ENCODE data around the gene CLTRN. TPM values are rescaled to one million over a fixed set of nuclear protein-coding genes. Genes with fewer than 3 reads are reported as not detected.
"Not testable (repeated sequence)": the region's sequence is repeated elsewhere in the genome, so short reads cannot be mapped to it uniquely, and the experiment has no call there.

CLTRN gene, protein sequence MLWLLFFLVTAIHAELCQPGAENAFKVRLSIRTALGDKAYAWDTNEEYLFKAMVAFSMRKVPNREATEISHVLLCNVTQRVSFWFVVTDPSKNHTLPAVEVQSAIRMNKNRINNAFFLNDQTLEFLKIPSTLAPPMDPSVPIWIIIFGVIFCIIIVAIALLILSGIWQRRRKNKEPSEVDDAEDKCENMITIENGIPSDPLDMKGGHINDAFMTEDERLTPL
- under 1 TPM; 0.61 to 0.62 TPM for total RNA-seq

DNA sequence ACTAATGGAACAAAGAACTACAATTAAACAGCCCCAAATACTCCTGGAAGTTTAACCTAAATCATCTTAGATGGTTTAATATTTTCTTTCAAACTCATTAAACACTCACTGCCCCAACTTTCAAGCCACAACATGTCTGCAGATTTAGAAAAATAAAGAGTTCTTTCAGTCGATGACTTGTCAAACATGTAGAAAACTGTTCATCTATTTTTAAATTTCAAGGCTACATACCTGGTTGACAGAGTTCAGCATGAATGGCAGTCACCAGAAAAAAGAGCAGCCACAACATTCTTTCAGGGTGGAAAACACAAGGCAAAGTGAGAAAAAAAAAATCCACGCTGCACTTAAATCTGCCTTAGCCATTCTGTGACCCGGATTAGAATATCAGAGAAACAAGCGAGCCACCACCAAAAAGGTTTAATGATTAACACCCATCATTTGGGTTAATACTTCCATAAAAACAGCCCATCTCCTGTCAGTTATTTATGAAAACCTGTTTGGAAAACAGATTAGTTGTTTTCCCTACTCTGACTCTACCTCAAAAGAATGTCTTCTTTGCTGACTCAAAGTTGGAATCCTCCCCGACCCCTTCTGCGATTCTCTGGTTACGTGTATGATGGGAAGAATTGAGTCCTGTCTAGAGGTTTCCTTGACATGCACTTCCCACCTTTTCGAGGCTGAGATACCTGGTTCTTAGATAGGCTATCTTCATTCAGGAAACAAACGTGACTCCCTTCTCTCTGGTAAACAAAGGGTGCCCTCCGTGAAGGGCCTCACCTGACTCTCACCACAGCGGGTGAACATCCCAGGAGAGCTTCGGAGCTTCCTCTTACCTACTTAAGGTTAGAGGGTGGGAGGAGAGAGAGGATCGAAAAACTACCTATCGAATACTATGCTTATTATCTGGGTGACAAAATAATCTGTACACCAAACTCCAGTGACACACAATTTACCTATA is at the start of gene CLTRN:
CLTRN (minus strand) TSS at position 319 of the 958 bp plus-strand sequence; CDS start at position 289, 30 bp downstream.
- POLR2A ChIA-PET: no interaction called here
- Mint-ChIP-seq H3K27me3 (peaks cover 13% of the 10 kb centered on the region), H3K9me3 (ENCODE audit: low read depth) (no peaks in the 10 kb centered on the region), H3K4me1 (no peaks in the 10 kb centered on the region), H3K4me3 (no peak within 1 kb of the TSS), H3K27ac (no peak within 1 kb of the TSS), H3K36me3 (ENCODE audit: low read depth) (no peaks in the 10 kb centered on the region)
- CTCF ChIA-PET: no interaction called here
- no peak for ATAC-seq
- intact Hi-C loops (cut with DNase I, micrococcal nuclease): no loop called here
- DNase-seq: no peak

DNA sequence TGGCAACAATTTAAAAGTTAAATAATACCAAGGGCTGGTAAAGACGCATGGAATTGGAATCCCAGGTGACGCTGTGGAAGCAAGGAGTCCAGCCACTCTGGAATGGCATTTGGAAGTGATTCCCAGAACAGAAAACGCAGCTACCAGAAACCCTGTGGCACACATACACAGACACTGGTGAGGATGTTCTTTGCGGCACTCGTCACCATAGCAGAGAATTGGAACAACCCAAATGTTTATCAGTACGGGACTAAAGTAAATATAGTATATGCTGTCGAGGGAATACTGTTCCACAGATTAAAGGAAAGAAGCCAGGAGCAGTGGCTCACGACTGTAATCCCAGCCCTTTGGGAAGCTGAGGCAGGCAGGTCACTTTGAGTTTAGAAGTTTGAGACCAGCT is 39.7 kb upstream of the CLTRN start:
- H3K27me3 Mint-ChIP-seq; POLR2A ChIA-PET; ATAC-seq; H3K9me3 Mint-ChIP-seq (ENCODE audit: low read depth); CTCF ChIA-PET; H3K36me3 Mint-ChIP-seq (ENCODE audit: low read depth); intact Hi-C loops (cut with DNase I, micrococcal nuclease); H3K27ac Mint-ChIP-seq; H3K4me3 Mint-ChIP-seq; DNase-seq; H3K4me1 Mint-ChIP-seq: not testable (repeated sequence)

DNA sequence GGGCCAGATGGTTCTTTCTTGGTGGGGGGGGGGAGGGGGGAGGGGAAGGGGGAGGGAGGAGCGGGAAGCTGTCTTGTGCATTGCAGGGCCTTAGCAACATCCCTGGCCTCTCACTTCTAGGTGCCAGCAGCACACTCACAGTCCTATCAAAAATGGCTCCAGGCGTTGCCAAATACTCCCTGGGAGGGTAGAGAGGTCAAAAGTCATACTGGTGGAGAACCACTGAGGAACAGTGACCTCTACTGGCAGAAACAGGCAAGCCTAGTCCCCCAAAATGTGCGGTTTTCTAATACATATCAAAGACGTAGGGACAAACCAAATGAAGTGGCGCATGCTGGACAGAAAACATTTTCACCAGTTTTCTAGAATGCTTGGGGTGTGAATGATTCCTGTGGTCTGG is 39.2 kb upstream of the CLTRN start:
- H3K36me3 Mint-ChIP-seq (ENCODE audit: low read depth); intact Hi-C loops (cut with DNase I, micrococcal nuclease); H3K4me1 Mint-ChIP-seq; H3K27ac Mint-ChIP-seq; POLR2A ChIA-PET; H3K9me3 Mint-ChIP-seq (ENCODE audit: low read depth); H3K4me3 Mint-ChIP-seq; CTCF ChIA-PET; H3K27me3 Mint-ChIP-seq; DNase-seq: not testable (repeated sequence)
- peak; percentile 64 for ATAC-seq

DNA sequence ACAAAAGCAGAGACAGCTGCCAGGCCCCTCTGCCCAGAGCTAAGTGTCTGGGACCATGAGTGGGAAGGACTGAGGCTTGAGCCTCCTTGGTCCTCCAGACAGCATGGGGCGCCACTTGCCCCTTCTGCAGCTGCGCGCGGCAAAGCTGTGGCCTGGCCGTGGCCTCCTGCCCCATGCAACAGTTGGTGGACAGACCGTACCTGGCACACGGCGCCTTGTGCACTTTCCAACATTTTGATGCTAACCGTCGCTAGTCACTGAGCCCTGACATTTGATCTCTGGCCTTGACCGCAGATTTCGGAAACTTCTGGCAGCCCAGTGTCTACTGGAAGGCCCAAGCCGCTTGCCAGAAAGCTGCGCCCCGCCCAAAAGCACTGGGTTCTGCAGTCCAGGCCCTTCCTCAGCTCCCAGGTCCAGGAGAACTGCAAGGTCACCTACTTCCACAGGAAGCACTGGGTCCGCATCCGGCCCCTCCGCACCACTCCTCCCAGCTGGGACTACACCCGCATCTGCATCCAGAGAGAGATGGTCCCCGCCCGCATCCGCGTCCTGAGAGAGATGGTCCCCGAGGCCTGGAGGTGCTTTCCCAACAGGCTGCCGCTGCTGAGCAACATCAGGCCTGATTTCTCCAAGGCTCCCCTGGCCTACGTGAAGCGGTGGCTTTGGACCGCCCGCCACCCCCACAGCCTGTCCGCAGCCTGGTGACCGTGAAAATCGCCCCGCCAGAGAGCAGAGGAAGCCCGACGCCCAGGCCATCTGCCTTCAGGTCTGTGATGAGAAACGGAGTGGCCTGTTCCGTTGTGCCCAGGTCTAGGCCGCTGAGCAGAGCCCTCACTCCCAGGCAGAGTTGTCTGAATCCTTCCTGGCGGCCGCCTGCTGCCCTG is 38.1 kb upstream of the CLTRN start:
- H3K27ac Mint-ChIP-seq: no peak overlapping the region
- no peaks in the 10 kb centered on the region for H3K27me3 Mint-ChIP-seq
- H3K4me1 Mint-ChIP-seq: no peaks in the 10 kb centered on the region
- CTCF ChIA-PET: no interaction called here
- H3K36me3 Mint-ChIP-seq (ENCODE audit: low read depth): peaks cover 3% of the 10 kb centered on the region
- ATAC-seq (no peak), DNase-seq (no peak)
- intact Hi-C loops (cut with DNase I, micrococcal nuclease): no loop called here
- no peaks in the 10 kb centered on the region for H3K9me3 Mint-ChIP-seq (ENCODE audit: low read depth)
- POLR2A ChIA-PET: no interaction called here
- H3K4me3 Mint-ChIP-seq: no peak overlapping the region

DNA sequence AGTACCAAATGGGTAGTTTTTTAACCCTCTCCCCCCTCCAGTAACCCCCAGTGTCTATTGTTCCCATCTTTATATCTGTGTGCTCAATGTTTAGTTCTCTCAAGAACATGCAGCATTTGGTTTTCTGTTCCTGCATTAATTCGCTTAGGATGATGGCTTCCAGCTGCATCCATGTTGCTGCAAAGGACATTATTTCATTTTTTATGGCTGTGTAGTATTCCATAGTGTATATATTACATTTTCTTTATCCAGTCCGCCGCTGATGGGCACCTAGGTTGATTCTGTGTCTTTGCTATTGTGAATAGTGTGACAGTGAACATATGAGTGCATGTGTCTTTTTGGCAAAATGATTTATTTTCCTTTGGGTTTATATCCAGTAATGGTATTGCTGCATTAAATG is 31.9 kb upstream of the CLTRN start:
- CTCF ChIA-PET: no interaction called here
- H3K9me3 Mint-ChIP-seq (ENCODE audit: low read depth): no peaks in the 10 kb centered on the region

DNA sequence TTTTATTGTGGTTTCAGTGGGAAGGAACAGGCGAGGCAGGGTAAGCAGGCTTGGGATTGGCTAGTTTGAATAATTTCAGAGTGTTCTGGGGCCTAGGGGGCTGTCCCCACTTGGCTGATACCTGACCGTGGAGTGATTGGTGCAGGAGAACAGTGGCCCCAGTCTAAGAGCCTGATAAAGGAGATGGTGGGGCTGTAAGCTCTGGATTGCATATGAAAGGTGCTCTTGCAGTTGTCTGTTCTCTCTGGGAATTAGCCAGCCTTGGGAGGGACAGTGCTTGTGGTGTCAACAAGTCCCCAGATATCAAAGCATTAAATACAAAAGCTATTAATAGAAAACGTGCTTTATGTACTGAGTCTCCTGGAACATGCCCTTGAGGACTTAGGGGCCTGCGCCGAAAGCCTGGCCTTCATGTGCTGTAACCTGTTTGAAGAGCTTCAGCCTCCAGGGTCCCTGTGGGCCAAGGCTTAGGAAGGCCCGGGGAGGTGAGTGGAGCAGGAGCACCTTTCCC is 30.4 kb upstream of the CLTRN start:
- no peaks in the 10 kb centered on the region for H3K27me3 Mint-ChIP-seq
- H3K9me3 Mint-ChIP-seq (ENCODE audit: low read depth): no peaks in the 10 kb centered on the region
- intact Hi-C loops (cut with DNase I, micrococcal nuclease): no loop called here
- no peak for ATAC-seq
- H3K36me3 Mint-ChIP-seq (ENCODE audit: low read depth): peaks cover 21% of the 10 kb centered on the region
- DNase-seq: no peak
- no peak overlapping the region for H3K4me3 Mint-ChIP-seq
- peaks cover 3% of the 10 kb centered on the region for H3K4me1 Mint-ChIP-seq
- CTCF ChIA-PET: no interaction called here
- no peak overlapping the region for H3K27ac Mint-ChIP-seq
- POLR2A ChIA-PET: no interaction called here

More for the DNA sequence above, 31.9 kb upstream of the CLTRN start:
- ATAC-seq (no peak), DNase-seq (no peak)
- H3K27ac Mint-ChIP-seq: no peak overlapping the region
- H3K4me3 Mint-ChIP-seq: no peak overlapping the region
- POLR2A ChIA-PET: no interaction called here
- H3K4me1 Mint-ChIP-seq: peaks cover 3% of the 10 kb centered on the region
- intact Hi-C loops (cut with DNase I, micrococcal nuclease): no loop called here
- H3K27me3 Mint-ChIP-seq: no peaks in the 10 kb centered on the region
- peaks cover 14% of the 10 kb centered on the region for H3K36me3 Mint-ChIP-seq (ENCODE audit: low read depth)

DNA sequence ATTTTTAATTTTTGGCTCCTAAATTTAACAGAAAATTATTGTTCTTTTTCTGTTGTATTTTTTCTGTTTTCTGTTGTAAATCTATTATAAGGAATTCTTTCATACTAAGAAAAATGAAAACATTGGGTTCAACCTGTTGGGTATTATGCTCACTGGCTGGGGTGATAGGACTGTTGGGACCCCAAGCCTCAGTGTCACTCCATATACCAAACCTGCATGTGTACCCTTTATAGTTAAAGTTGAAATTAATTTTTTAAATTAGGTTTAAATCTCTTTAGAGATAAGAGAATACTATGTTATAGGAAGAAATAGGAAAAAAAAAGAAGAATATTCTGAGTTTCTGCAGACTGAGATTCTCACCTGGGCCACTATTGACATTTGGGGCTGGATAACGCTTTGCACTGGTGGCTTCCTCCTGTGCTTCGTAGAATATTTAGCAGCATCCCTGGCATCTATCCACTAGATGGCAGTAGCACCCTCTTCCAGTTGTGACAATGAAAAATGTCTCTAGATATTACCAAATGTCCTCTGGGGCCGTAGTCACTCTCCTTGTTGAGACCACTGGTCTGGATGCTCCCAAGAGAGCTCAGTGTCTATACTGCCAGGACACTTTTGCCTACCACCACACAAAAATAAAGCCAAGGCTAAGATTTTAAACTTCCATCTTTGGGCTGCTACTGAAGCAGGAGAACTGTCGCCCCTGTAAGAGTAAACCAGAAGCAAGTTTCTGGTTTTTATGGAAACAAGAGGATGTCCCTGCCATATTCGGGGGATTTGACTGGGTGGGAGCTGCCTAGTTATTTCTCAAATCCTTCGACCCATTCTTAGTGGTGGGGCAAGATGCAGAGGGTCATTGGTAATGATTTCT is 22.4 kb upstream of the CLTRN start:
- DNase-seq (peak; percentile 66), ATAC-seq (peak; percentile 79)
- Mint-ChIP-seq H3K9me3 (ENCODE audit: low read depth) (no peaks in the 10 kb centered on the region), H3K4me3 (no peak overlapping the region), H3K27ac (no peak overlapping the region), H3K4me1 (peaks cover 12% of the 10 kb centered on the region), H3K36me3 (ENCODE audit: low read depth) (peaks cover 7% of the 10 kb centered on the region), H3K27me3 (no peaks in the 10 kb centered on the region)
- ChIA-PET CTCF (interaction anchor here (0.6 to 1.0 kb wide), 4 partner anchors 11 to 128 kb away, joined by 3 to 5 read pairs (median 3); no protein-coding TSS in a partner anchor), POLR2A (no interaction called here)
- intact Hi-C loops (cut with DNase I, micrococcal nuclease): loop anchor here in 1 of 2 experiments (1.0 to 10.0 kb wide), 2 partner anchors 286 to 1008 kb away; no protein-coding TSS in a partner anchor

DNA sequence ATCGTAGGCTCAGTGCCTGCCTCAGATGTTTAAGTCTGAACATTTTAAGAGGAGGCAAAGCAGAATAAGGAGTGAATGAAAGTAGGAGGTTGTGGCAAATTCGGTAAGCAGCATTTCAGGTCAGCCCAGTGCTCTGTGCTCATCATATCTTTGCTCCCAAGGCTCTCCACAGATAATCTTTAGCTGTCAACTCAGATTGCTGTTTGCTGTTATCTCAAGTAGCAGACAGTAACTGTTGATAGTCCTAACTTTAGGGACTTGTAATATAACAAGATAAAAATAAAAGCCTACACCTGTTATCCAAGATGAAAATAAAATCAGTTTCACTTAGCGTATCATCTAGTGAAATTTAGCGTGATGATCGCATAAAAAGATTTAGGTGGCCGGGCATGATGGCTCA is 18.6 kb upstream of the CLTRN start:
- peaks cover 22% of the 10 kb centered on the region for H3K4me1 Mint-ChIP-seq
- DNase-seq: no peak
- H3K27me3 Mint-ChIP-seq: no peaks in the 10 kb centered on the region
- H3K4me3 Mint-ChIP-seq: no peak overlapping the region
- peaks cover 3% of the 10 kb centered on the region for H3K36me3 Mint-ChIP-seq (ENCODE audit: low read depth)
- POLR2A ChIA-PET: no interaction called here
- no peak overlapping the region for H3K27ac Mint-ChIP-seq
- no peak for ATAC-seq
- intact Hi-C loops (cut with DNase I, micrococcal nuclease): loop anchor here in 1 of 2 experiments (10.0 kb wide), 1 partner anchor 1012 kb away; no protein-coding TSS in a partner anchor
- CTCF ChIA-PET: interaction anchor here (0.7 kb wide), 1 partner anchor 1974 kb away, joined by 3 read pairs; no protein-coding TSS in a partner anchor
- no peaks in the 10 kb centered on the region for H3K9me3 Mint-ChIP-seq (ENCODE audit: low read depth)

DNA sequence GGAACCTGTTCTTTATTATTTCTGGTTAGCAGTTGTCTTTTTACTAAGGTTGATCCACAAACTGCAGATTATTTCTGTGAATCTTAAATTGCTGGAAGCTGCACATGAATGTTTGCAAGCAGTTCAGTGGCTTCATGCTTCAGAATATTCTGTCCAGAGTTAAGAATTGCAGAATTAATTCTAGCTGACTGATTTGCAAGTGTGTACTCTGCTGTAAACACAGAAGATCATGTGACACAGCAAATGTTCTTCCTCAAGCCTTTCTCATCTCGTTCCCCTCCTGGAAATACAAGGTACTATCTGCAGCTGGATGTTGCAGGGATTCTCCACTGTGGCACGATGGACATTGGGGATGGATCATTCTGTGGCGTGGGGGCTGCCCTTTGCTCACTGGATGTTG is 16.8 kb upstream of the CLTRN start:
- Mint-ChIP-seq H3K4me1 (peaks cover 31% of the 10 kb centered on the region), H3K4me3 (no peak overlapping the region), H3K27me3 (no peaks in the 10 kb centered on the region), H3K36me3 (ENCODE audit: low read depth) (peaks cover 6% of the 10 kb centered on the region), H3K27ac (no peak overlapping the region), H3K9me3 (ENCODE audit: low read depth) (no peaks in the 10 kb centered on the region)
- DNase-seq (no peak), ATAC-seq (no peak)
- ChIA-PET CTCF (no interaction called here), POLR2A (no interaction called here)
- intact Hi-C loops (cut with DNase I, micrococcal nuclease): loop anchor here in 1 of 2 experiments (10.0 kb wide), 1 partner anchor 1013 kb away; no protein-coding TSS in a partner anchor

DNA sequence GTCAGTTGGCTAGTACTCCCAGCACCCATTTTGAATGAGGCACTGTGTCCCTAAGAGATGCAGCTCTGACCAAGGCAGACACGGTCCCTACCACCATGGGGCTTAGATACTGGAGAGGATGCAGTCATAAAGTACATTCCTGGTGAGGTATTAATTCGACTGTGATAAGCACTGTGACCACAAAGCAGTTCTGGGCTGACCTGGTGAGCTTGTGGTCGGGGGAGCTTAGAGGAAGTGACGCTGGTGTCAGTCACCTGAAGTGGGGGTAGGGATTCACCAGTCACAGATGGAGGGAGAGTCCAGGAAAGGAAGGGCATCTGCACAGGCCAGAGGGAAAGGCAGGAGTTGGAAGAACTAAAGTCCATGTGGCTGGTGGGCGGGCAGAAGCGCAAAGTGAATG is 15.8 kb upstream of the CLTRN start:
- CTCF ChIA-PET: no interaction called here
- H3K27me3 Mint-ChIP-seq: no peaks in the 10 kb centered on the region
- ATAC-seq (no peak), DNase-seq (peak; percentile 9)
- H3K4me1 Mint-ChIP-seq: peaks cover 25% of the 10 kb centered on the region
- H3K27ac Mint-ChIP-seq: peak overlapping the region; percentile 76
- H3K9me3 Mint-ChIP-seq (ENCODE audit: low read depth): no peaks in the 10 kb centered on the region
- H3K36me3 Mint-ChIP-seq (ENCODE audit: low read depth): peaks cover 6% of the 10 kb centered on the region
- POLR2A ChIA-PET: no interaction called here
- H3K4me3 Mint-ChIP-seq: no peak overlapping the region
- intact Hi-C loops (cut with DNase I, micrococcal nuclease): loop anchor here in 1 of 2 experiments (10.0 kb wide), 1 partner anchor 1014 kb away; no protein-coding TSS in a partner anchor

Data from activated CD4-positive, alpha-beta T cell treated with anti-CD3 and anti-CD28 coated beads for 36 hours (primary cell).